NOMO-1 treated with DMSO at 0.1 percent for 48 hours (cell line): Measurements from ENCODE around the gene ZDHHC16.
A peak's percentile ranks its signal among the peaks of the same experiment; 100 is the strongest.

Experiments used
- DNase-seq: peaks from one replicate; lab custom pipeline; 2025; ENCODE audit not compliant: unreplicated experiment; lab: John Stamatoyannopoulos, UW

The ZDHHC16 gene

GRCh38 chr10:97506199-97506991, 60.4 kb downstream of the ZDHHC16 start:
- DNase-seq, result peak; percentile 61
